ENCODE results near the gene ARHGAP24. TPM values are rescaled to one million over a fixed set of nuclear protein-coding genes. Genes with fewer than 3 reads are reported as not detected.

ARHGAP24 gene
- total and polyA plus RNA-seq, 10 of the 15 experiments (the other 5 are each of a cell fraction or from before 2014, with no cell fraction given), result 0.10 to 4.2 (median 0.52) TPM

DNA sequence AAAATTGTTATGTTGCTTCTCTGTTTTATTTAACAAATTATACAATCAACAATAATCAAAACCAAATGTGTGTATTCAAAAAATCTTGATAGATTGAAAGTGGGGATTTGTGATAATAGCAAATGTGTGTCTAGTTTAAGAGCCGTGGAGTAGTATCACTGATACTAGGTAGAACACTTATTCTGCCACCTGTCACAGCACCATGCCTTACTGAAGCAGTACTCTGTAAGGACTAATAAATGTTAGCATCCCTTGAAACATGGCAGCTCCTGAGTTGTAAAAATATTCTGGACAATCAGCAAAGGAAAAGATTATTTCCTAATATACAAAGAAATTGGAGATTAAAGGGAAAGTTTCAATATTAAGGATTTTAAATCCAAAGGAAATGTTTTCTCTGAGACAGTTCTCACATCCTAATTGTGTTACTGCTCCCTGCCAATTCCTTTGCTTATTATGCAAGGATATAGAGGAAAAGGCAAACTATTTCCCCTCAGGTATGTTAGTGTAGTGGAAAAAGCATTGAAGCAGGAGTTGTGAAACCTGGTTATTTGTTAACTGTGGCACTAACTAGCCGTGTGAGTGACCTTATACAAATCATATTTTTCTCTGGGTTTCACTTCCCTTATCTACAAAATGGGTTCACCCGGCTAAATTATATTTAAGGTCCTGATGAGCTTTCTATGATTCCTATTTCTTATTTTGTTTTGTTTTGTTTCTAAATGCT lies 303.1 kb downstream of the ARHGAP24 start (continued):
- TF ChIP-seq, protein P1, sequence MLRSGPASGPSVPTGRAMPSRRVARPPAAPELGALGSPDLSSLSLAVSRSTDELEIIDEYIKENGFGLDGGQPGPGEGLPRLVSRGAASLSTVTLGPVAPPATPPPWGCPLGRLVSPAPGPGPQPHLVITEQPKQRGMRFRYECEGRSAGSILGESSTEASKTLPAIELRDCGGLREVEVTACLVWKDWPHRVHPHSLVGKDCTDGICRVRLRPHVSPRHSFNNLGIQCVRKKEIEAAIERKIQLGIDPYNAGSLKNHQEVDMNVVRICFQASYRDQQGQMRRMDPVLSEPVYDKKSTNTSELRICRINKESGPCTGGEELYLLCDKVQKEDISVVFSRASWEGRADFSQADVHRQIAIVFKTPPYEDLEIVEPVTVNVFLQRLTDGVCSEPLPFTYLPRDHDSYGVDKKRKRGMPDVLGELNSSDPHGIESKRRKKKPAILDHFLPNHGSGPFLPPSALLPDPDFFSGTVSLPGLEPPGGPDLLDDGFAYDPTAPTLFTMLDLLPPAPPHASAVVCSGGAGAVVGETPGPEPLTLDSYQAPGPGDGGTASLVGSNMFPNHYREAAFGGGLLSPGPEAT (IDR thresholded peaks at IDR 0.05; ENCODE audit: low read depth), result peak; percentile 78
- TF ChIP-seq, protein P2, sequence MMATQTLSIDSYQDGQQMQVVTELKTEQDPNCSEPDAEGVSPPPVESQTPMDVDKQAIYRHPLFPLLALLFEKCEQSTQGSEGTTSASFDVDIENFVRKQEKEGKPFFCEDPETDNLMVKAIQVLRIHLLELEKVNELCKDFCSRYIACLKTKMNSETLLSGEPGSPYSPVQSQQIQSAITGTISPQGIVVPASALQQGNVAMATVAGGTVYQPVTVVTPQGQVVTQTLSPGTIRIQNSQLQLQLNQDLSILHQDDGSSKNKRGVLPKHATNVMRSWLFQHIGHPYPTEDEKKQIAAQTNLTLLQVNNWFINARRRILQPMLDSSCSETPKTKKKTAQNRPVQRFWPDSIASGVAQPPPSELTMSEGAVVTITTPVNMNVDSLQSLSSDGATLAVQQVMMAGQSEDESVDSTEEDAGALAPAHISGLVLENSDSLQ (IDR thresholded peaks at IDR 0.05), result no peak
- TF ChIP-seq TBL1XR1 (IDR thresholded peaks at IDR 0.05; ENCODE audit: low read depth, low read length) (peak; percentile 52; the same call in 1 of the 2 replicates), EZH2 (IDR thresholded peaks at IDR 0.05; ENCODE audit: borderline replicate concordance, control insufficient read depth, low read depth, low read length) (no peak), KDM1A (IDR thresholded peaks at IDR 0.05; ENCODE audit: borderline replicate concordance) (no peak), SMARCA5 (IDR thresholded peaks at IDR 0.05) (peak; percentile 82), SRF (IDR thresholded peaks at IDR 0.05; ENCODE audit: low read depth in 2 of 2, low read length in 2 of 2) (no peak), IKZF1 (conservative IDR thresholded peaks at IDR 0.05) (peak; percentile 86), KLF5 (IDR thresholded peaks at IDR 0.05; ENCODE audit: partially characterized antibody) (no peak), POLR2AphosphoS2 (IDR thresholded peaks at IDR 0.05; ENCODE audit: low read depth, low read length) (no peak)
